HEK293 (cell line): ENCODE data around the gene SYNPO.

Experiments
- EGR2 ChIP-seq: fragments of 450-650 bp; formaldehyde crosslinking; IDR thresholded peaks from 2 replicates; pipeline ENCODE4 v1.5.1; 2016; ENCODE audit warnings: low read depth, missing biosample characterization, missing genetic modification characterization
- MEIS1 ChIP-seq: sonication (generic); formaldehyde crosslinking; IDR thresholded peaks from 2 replicates; pipeline ENCODE4 v1.8.1; 2022; ENCODE audit warnings: missing genetic modification reagents, mild to moderate bottlenecking, borderline replicate concordance
- PATZ1 ChIP-seq: fragments of 450-650 bp; formaldehyde crosslinking; IDR thresholded peaks from 2 replicates; pipeline ENCODE4 v1.5.1; 2016; ENCODE audit warnings: missing biosample characterization, missing genetic modification characterization
- YY1 ChIP-seq: fragments of 450-650 bp; formaldehyde crosslinking; IDR thresholded peaks from 2 replicates; pipeline ENCODE4 v1.5.1; 2018; ENCODE audit warnings: missing biosample characterization, missing genetic modification characterization
- ZNF138 ChIP-seq: fragments of 450-650 bp; formaldehyde crosslinking; IDR thresholded peaks from 2 replicates; pipeline ENCODE4 v1.5.1; 2016; ENCODE audit warnings: missing biosample characterization, missing genetic modification characterization, borderline replicate concordance
- ZNF239 ChIP-seq: fragments of 450-650 bp; formaldehyde crosslinking; IDR thresholded peaks from 2 replicates; pipeline ENCODE4 v1.5.1; 2016; ENCODE audit warnings: missing biosample characterization, missing genetic modification characterization
- ZNF324 ChIP-seq: fragments of 450-650 bp; formaldehyde crosslinking; IDR thresholded peaks from 2 replicates; pipeline ENCODE4 v1.5.1; 2016; ENCODE audit warnings: missing biosample characterization, missing genetic modification characterization
- ZNF398 ChIP-seq: fragments of 450-650 bp; formaldehyde crosslinking; IDR thresholded peaks from 2 replicates; pipeline ENCODE4 v1.5.1; 2017; ENCODE audit warnings: missing biosample characterization, missing genetic modification characterization
- ZNF518A ChIP-seq: fragments of 450-650 bp; formaldehyde crosslinking; conservative IDR thresholded peaks from 2 replicates; pipeline ENCODE4 v1.5.1; 2016; ENCODE audit warnings: low read depth, missing biosample characterization, missing genetic modification characterization
- ZNF596 ChIP-seq: fragments of 450-650 bp; IDR thresholded peaks from 2 replicates; pipeline ENCODE4 v1.5.0; 2018; ENCODE audit warnings: missing biosample characterization, mild to moderate bottlenecking, missing genetic modification characterization, moderate library complexity
- ZNF768 ChIP-seq: fragments of 450-650 bp; formaldehyde crosslinking; IDR thresholded peaks from 2 replicates; pipeline ENCODE4 v1.5.1; 2018; ENCODE audit warnings: missing biosample characterization, mild to moderate bottlenecking, missing genetic modification characterization
- TF ChIP-seq, protein P1 (sequence below): fragments of 450-650 bp; formaldehyde crosslinking; IDR thresholded peaks from 2 replicates; pipeline ENCODE4 v1.5.1; 2016; ENCODE audit warnings: missing biosample characterization, missing genetic modification characterization
- TF ChIP-seq, protein P2 (sequence below): fragments of 450-650 bp; formaldehyde crosslinking; IDR thresholded peaks from 2 replicates; pipeline ENCODE4 v1.5.1; 2016; ENCODE audit warnings: missing biosample characterization, missing genetic modification characterization, low read depth

DNA sequence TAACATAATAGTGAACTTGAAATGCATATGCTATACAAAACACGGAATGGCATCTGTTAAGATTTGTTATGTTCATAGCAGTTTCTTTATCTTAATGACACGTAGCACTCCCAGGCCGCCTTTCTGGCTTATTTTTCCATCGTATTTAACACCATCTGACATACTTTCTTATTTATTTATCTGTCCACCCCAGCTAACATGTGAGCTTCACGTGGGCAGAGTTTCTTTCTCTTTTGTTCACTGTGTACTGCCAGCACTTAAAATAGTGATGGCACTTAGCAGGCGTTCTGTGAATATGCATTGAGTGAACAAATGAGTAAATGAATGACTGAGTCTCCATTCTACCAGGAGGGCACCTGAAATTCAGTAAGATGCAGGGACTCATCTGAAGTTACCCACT, 29.4 kb upstream of the SYNPO start:
- no peak for TF ChIP-seq ZNF239
- TF ChIP-seq ZNF768 (tag by site-specific recombination), result no peak
- TF ChIP-seq, protein P1, sequence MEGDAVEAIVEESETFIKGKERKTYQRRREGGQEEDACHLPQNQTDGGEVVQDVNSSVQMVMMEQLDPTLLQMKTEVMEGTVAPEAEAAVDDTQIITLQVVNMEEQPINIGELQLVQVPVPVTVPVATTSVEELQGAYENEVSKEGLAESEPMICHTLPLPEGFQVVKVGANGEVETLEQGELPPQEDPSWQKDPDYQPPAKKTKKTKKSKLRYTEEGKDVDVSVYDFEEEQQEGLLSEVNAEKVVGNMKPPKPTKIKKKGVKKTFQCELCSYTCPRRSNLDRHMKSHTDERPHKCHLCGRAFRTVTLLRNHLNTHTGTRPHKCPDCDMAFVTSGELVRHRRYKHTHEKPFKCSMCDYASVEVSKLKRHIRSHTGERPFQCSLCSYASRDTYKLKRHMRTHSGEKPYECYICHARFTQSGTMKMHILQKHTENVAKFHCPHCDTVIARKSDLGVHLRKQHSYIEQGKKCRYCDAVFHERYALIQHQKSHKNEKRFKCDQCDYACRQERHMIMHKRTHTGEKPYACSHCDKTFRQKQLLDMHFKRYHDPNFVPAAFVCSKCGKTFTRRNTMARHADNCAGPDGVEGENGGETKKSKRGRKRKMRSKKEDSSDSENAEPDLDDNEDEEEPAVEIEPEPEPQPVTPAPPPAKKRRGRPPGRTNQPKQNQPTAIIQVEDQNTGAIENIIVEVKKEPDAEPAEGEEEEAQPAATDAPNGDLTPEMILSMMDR (tag by site-specific recombination), result no peak
- TF ChIP-seq YY1 (tag by site-specific recombination), result no peak
- TF ChIP-seq ZNF596, result no peak
- no peak for TF ChIP-seq ZNF398 (tag by site-specific recombination)
- TF ChIP-seq ZNF138 (tag by site-specific recombination), result no peak
- TF ChIP-seq ZNF324 (tag by site-specific recombination), result no peak
- TF ChIP-seq, protein P2, sequence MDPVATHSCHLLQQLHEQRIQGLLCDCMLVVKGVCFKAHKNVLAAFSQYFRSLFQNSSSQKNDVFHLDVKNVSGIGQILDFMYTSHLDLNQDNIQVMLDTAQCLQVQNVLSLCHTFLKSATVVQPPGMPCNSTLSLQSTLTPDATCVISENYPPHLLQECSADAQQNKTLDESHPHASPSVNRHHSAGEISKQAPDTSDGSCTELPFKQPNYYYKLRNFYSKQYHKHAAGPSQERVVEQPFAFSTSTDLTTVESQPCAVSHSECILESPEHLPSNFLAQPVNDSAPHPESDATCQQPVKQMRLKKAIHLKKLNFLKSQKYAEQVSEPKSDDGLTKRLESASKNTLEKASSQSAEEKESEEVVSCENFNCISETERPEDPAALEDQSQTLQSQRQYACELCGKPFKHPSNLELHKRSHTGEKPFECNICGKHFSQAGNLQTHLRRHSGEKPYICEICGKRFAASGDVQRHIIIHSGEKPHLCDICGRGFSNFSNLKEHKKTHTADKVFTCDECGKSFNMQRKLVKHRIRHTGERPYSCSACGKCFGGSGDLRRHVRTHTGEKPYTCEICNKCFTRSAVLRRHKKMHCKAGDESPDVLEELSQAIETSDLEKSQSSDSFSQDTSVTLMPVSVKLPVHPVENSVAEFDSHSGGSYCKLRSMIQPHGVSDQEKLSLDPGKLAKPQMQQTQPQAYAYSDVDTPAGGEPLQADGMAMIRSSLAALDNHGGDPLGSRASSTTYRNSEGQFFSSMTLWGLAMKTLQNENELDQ, result no peak
- TF ChIP-seq PATZ1 (tag by site-specific recombination), result no peak
- no peak for TF ChIP-seq EGR2
- TF ChIP-seq ZNF518A, result no peak
- TF ChIP-seq MEIS1, result no peak
